GM12864 (cell line): Measurements from ENCODE around the gene ZFP36L2.

Experiments used
- DNase-seq: peaks from one replicate; pipeline ENCODE4 v3.0.0-alpha.2; 2011; ENCODE audit warnings: low read depth
- H3K4me3 ChIP-seq: 2 replicates; pipeline ENCODE4 v1.5.1; 2011; ENCODE audit warnings: mild to moderate bottlenecking, low read depth, low read length, control low read depth
- TF ChIP-seq, protein P1 (sequence below): IDR thresholded peaks from 2 replicates; pipeline ENCODE4 v1.5.1; 2011; ENCODE audit warnings: low read depth, mild to moderate bottlenecking, moderate library complexity, low read length, control low read depth, inconsistent platforms; ENCODE audit errors: missing control alignments

The ZFP36L2 gene

DNA sequence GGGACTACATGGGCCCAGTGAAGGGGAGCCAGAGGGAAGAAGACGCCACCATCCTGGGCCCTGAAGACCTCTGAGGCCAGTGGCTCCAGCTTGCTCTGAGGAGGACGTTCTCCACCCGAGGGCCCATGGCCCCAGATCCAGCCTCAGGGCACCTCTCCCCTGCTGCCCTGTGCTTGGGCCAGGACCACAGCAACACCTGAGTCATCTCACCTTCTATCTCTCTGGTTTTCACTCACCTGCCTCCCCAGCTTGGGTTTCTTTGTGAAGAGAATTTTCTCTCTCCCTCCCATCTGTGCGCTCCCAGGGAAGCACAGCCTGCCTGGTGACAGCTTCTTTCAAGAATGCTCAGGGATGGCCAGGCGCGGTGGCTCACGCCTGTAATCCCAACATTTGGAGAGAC, 19.8 kb downstream of the ZFP36L2 start:
- DNase-seq: no peak
- TF ChIP-seq, protein P1, sequence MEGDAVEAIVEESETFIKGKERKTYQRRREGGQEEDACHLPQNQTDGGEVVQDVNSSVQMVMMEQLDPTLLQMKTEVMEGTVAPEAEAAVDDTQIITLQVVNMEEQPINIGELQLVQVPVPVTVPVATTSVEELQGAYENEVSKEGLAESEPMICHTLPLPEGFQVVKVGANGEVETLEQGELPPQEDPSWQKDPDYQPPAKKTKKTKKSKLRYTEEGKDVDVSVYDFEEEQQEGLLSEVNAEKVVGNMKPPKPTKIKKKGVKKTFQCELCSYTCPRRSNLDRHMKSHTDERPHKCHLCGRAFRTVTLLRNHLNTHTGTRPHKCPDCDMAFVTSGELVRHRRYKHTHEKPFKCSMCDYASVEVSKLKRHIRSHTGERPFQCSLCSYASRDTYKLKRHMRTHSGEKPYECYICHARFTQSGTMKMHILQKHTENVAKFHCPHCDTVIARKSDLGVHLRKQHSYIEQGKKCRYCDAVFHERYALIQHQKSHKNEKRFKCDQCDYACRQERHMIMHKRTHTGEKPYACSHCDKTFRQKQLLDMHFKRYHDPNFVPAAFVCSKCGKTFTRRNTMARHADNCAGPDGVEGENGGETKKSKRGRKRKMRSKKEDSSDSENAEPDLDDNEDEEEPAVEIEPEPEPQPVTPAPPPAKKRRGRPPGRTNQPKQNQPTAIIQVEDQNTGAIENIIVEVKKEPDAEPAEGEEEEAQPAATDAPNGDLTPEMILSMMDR: no peak
- H3K4me3 ChIP-seq: no peak overlapping the region

DNA sequence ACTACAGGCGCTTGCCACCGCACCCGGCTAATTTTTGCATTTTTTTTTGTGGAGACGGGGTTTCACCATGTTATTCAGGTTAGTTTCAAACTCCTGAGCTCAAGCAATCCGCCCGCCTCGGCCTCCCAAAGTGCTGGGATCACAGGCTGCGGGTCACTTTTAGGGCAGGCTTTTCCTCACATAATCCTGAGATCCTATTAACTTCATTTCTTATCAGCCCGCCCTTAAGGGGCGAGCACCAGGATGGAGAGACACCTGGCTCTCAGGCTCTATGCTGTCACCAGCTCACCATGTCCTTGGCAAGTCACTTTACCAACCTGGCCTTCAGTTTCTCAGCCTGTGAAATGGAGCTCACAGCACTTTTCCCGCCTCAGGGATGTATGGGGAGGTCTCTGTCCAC, 23.0 kb downstream of the ZFP36L2 start:
- H3K4me3 ChIP-seq: no peak overlapping the region
- DNase-seq: no peak
- TF ChIP-seq, protein P1: no peak

GRCh38 chr2:43202289-43202688, 24.1 kb downstream of the ZFP36L2 start:
- TF ChIP-seq, protein P1: no peak
- no peak overlapping the region for H3K4me3 ChIP-seq
- DNase-seq: no peak

- TF ChIP-seq, protein P1: no peak
- DNase-seq: no peak
- no peak overlapping the region for H3K4me3 ChIP-seq
These were observed 24.9 kb downstream of the ZFP36L2 start for GRCh38 chr2:43201497-43201896.

- H3K4me3 ChIP-seq: no peak overlapping the region
- TF ChIP-seq, protein P1: no peak
These were observed 25.4 kb downstream of the ZFP36L2 start for GRCh38 chr2:43201016-43201415.

GRCh38 chr2:43199492-43200488, 26.6 kb downstream of the ZFP36L2 start:
- no peak overlapping the region for H3K4me3 ChIP-seq
- TF ChIP-seq, protein P1: no peak
- no peak for DNase-seq

More at GRCh38 chr2:43201016-43201415, 25.4 kb downstream of the ZFP36L2 start:
- DNase-seq: no peak
